Brain microvascular endothelial cell (primary cell): ENCODE measurements around the gene C22orf23.

Source experiments
- DNase-seq: peaks from one replicate; pipeline ENCODE4 v3.0.0-alpha.2; 2020
- H3K27ac ChIP-seq: fragments of 250-450 bp; sonication (Bioruptor Pico); 2 replicates; pipeline ENCODE4 v1.5.1; 2020; ENCODE audit warnings: mild to moderate bottlenecking, moderate library complexity
- H3K27me3 ChIP-seq: fragments of 250-450 bp; sonication (Bioruptor Pico); replicated peaks from 2 replicates; pipeline ENCODE4 v1.5.1; 2020; ENCODE audit warnings: mild to moderate bottlenecking
- H3K36me3 ChIP-seq: fragments of 250-450 bp; sonication (Bioruptor Pico); replicated peaks from 2 replicates; pipeline ENCODE4 v1.5.1; 2020; ENCODE audit warnings: mild to moderate bottlenecking
- H3K4me3 ChIP-seq: 2 replicates; pipeline ENCODE4 v1.5.1; 2011; ENCODE audit warnings: low read depth, mild to moderate bottlenecking, control low read depth, low read length, moderate library complexity
- CTCF ChIP-seq: IDR thresholded peaks from 2 replicates; pipeline ENCODE4 v1.5.1; 2011; ENCODE audit warnings: low read depth, mild to moderate bottlenecking, moderate library complexity, low read length, control low read depth, inconsistent platforms; ENCODE audit errors: missing control alignments
- in situ Hi-C: cut with HindIII; loops from 2 replicates; pipeline ENCODE4 v1.10.0; 2017; ENCODE audit warnings: low sequenced_read_pairs, low pct_ligation_motif_present

Gene C22orf23

GRCh38 chr22:37925767-37926166, 27.6 kb downstream of the C22orf23 start:
- no peaks in the 10 kb centered on the region for H3K27me3 ChIP-seq
- peaks cover 67% of the 10 kb centered on the region for H3K36me3 ChIP-seq
- no peak for DNase-seq
- no peak overlapping the region for H3K4me3 ChIP-seq
- in situ Hi-C loops = no loop called here
- H3K27ac ChIP-seq = no peak overlapping the region
- no peak for TF ChIP-seq CTCF

- DNase-seq = no peak
- H3K4me3 ChIP-seq = no peak overlapping the region
- in situ Hi-C loops = no loop called here
- peaks cover 65% of the 10 kb centered on the region for H3K36me3 ChIP-seq
- no peak overlapping the region for H3K27ac ChIP-seq
- no peak for TF ChIP-seq CTCF
- H3K27me3 ChIP-seq = no peaks in the 10 kb centered on the region
These were observed 28.1 kb downstream of the C22orf23 start for GRCh38 chr22:37925330-37925729.

DNA sequence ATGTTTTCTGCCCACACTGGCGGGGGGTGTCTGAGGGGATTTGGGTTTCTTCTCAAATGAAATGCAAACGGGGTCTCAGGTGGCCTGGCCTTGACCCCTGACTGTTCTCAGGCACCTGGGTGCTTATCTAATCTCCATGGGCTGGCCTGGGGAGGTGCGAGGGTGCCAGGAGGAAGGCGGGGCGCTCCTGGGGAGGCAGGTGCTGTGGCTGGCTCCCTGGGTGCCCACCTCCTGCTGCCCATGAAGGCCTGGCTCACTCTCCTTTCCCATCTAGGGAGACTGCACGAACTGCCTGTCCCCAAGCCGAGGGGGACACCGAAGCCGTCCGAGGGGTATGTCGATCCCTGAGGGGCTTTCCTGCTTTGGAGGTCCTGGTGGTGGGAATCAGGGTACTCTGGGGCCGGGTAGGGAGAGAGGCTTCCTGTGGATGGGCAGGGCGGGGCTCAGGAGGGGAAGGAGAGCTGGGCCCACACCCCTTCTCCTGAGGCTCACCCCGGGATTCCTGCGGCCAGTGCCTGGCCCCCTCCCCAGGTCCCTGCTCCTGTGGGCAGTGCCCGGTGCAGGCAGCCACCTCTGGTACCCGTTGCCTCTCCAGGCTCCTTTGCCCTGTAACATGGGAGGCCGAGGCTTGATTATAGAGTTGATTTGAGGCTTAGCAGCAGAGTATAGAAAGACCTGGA, 28.9 kb downstream of the C22orf23 start:
- no peak for DNase-seq
- in situ Hi-C loops = no loop called here
- Histone ChIP-seq H3K27ac (no peak overlapping the region), H3K27me3 (no peaks in the 10 kb centered on the region), H3K4me3 (no peak overlapping the region), H3K36me3 (peaks cover 61% of the 10 kb centered on the region)
- no peak for TF ChIP-seq CTCF

DNA sequence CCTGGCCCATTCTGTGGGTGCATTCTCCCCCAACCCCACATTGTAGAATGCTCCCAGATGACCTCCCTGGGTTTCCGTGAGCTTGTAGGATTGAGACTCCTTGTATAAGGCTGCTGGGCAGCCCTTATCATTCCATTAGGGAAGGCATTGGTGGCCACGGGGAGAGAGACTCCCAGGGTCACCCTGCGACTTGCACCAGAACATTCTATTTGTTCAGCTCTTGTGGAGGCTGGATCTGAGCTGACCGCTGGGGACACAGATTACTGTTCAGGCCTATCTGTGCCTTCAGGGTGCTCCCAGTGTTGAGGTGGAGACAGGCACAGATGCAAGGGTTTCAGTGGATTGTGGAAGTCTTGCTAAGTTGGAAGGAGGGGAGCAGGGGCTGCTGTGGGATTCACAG, 29.5 kb downstream of the C22orf23 start:
- H3K36me3 ChIP-seq = peaks cover 58% of the 10 kb centered on the region
- DNase-seq = no peak
- in situ Hi-C loops = no loop called here
- no peak overlapping the region for H3K4me3 ChIP-seq
- H3K27me3 ChIP-seq = no peaks in the 10 kb centered on the region
- no peak for TF ChIP-seq CTCF
- H3K27ac ChIP-seq = no peak overlapping the region

DNA sequence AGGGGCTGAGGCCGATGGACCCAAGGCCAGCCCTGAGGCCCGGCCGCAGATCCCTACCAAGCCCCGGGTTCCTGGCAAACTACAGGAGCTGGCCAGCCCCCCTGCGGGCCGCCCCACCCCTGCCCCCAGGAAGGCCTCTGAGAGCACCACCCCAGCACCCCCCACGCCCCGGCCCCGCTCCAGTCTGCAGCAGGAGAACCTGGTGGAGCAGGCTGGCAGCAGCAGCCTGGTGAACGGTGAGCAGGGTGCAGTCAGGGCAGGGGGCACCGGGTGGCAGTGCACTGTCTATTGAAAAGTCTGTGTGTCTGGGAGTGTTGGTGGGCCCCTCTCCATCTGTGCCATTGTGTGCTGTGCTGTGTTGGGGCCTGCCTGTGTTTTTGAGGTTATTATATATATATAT, 31.2 kb downstream of the C22orf23 start:
- H3K27me3 ChIP-seq = no peaks in the 10 kb centered on the region
- no peak for TF ChIP-seq CTCF
- no peak overlapping the region for H3K27ac ChIP-seq
- DNase-seq = no peak
- H3K36me3 ChIP-seq = peaks cover 60% of the 10 kb centered on the region
- in situ Hi-C loops = no loop called here
- H3K4me3 ChIP-seq = no peak overlapping the region

DNA sequence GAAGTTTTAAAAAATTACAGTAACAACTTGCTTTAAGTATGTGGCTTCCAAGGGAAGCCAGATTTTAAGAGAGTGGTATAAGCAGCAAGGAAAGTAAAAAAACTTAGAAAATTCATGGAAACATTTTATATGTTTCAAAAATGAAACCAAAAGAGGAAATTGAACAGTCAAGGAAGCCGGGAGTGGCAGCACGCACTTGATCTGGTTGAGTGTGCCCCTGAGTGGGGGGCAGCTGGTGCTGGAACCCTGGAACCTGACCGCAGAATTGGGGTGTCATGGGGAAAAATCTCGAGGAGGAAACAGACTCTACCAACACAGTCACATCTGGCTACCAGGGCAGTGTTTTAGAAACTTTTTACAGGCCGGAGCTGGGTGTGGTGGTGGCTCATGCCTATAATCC, 33.3 kb downstream of the C22orf23 start:
- no peaks in the 10 kb centered on the region for H3K27me3 ChIP-seq
- in situ Hi-C loops = no loop called here
- DNase-seq = no peak
- no peak for TF ChIP-seq CTCF
- H3K36me3 ChIP-seq = peaks cover 56% of the 10 kb centered on the region
- no peak overlapping the region for H3K27ac ChIP-seq
- no peak overlapping the region for H3K4me3 ChIP-seq
